HG02623 (cell line): Measurements from ENCODE around the gene IL18R1.

ENCODE experiments used
- ATAC-seq: cut with Tn5 transposase; IDR thresholded peaks from one replicate; pipeline ENCODE4 v1.9.1; 2021; ENCODE audit warnings: moderate library complexity; ENCODE audit not compliant: unreplicated experiment

Gene IL18R1

GRCh38 chr2:102344397-102344796 is 11.2 kb upstream of the IL18R1 start:
- ATAC-seq: no peak

GRCh38 chr2:102345329-102345920 is 10.2 kb upstream of the IL18R1 start:
- no peak for ATAC-seq

- no peak for ATAC-seq
Measured at GRCh38 chr2:102346381-102347130, 9.0 kb upstream of the IL18R1 start.

GRCh38 chr2:102350137-102350793 is 5.3 kb upstream of the IL18R1 start:
- no peak for ATAC-seq

GRCh38 chr2:102356381-102356712 is 751 bp downstream of the IL18R1 start:
- peak; percentile 4 for ATAC-seq

GRCh38 chr2:102356741-102357140 is 1.1 kb downstream of the IL18R1 start:
- ATAC-seq: no peak

GRCh38 chr2:102357937-102358336 is 2.3 kb downstream of the IL18R1 start:
- ATAC-seq: no peak

GRCh38 chr2:102358496-102358895 is 2.9 kb downstream of the IL18R1 start:
- ATAC-seq: no peak

- no peak for ATAC-seq
Measured at GRCh38 chr2:102359527-102359926, 3.9 kb downstream of the IL18R1 start.

- no peak for ATAC-seq
Measured at GRCh38 chr2:102361632-102362241, 6.1 kb downstream of the IL18R1 start.

GRCh38 chr2:102365763-102366162 is 10.2 kb downstream of the IL18R1 start:
- no peak for ATAC-seq

- ATAC-seq: peak; percentile 62
Measured at GRCh38 chr2:102366406-102367112, 11.0 kb downstream of the IL18R1 start.

GRCh38 chr2:102367331-102367971 is 11.9 kb downstream of the IL18R1 start:
- ATAC-seq: peak; percentile 61

GRCh38 chr2:102368461-102369109 is 13.0 kb downstream of the IL18R1 start:
- ATAC-seq: no peak

GRCh38 chr2:102369866-102370265 is 14.3 kb downstream of the IL18R1 start:
- no peak for ATAC-seq

- ATAC-seq: no peak
Measured at GRCh38 chr2:102376052-102376591, 20.5 kb downstream of the IL18R1 start.

- ATAC-seq: no peak
Measured at GRCh38 chr2:102383722-102384121, 28.1 kb downstream of the IL18R1 start.

GRCh38 chr2:102385522-102385921 is 29.9 kb downstream of the IL18R1 start:
- ATAC-seq: no peak

GRCh38 chr2:102386004-102386403 is 30.4 kb downstream of the IL18R1 start:
- no peak for ATAC-seq
